Cerebellar cortex (tissue), 1 donor: ENCODE measurements around the gene MT1A.
A peak's percentile ranks its signal among the peaks of the same experiment; 100 is the strongest.

Experiments used
- DNase-seq: peaks from one replicate; pipeline ENCODE4 v3.0.0-alpha.2; 2015; ENCODE audit warnings: low spot score

MT1A gene

DNA sequence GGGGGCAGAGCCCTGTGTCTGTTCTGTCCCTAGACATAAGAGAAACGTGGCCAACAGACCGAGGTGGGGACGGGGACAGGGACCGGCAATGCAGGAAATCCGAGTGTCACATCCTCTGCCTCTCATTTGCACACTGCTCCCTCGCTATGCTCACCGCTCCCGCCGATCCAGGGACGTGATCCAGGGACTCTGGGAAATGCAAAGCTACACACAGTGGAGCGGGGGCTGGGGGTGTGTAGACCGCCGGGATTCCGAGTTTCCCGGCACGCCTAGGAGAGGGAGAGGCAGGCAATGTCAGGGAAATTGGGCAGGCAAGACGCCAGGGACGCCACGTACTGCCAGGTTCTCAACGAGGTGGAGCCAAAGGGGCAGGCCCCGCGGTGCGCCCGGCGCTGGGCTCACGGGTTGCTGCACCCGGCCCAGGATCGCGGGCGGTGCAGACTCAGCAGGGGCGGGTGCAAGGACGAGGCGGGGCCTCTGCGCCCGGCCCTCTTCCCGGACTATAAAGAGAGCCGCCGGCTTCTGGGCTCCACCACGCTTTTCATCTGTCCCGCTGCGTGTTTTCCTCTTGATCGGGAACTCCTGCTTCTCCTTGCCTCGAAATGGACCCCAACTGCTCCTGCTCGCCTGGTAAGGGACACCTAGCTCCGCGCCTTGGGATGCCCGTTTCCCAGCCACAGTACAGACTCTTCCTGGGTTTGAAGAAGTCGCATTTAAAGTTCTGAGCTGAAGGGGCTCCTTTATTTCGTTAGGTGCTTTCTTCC, 43.7 kb downstream of the MT1A start, which contains the start of gene MT1X:
Gene MT1X, plus strand, starts transcription at position 532 of the 764 bp plus-strand sequence. Its CDS starts 71 bp downstream, at position 603.
- DNase-seq = peak; percentile 94

DNA sequence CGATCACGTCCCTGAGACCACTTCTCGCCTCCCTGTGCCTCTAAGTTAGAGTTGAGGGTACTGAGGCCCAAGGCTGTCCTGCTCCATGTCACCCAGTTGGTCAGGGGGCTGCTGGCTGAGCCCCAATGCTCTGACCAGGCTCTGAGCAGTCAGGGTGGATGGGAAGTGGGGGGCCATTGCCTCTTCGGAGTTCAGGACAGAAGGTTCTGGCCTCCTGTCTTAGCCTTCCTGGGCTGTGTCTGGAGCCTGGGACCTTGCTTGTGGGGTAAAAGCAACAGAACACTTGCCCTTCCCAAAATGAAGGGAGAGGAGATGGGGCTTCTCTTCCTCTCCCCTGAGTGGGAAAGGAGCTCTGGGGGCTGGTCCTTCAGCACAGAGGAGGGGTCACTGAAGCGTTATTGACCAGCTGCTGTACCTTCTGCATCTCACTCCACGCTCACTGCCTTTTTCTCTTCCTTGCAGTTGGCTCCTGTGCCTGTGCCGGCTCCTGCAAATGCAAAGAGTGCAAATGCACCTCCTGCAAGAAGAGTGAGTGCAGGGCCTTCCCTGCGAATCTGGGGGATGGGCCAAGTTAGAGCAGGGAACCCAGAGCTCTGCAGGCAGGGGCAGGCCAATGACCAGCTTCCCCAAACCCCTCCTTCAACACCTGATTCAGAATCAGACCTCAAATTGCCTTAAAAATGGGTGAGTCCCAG, 44.4 kb downstream of the MT1A start:
- peak; percentile 59 for DNase-seq

DNA sequence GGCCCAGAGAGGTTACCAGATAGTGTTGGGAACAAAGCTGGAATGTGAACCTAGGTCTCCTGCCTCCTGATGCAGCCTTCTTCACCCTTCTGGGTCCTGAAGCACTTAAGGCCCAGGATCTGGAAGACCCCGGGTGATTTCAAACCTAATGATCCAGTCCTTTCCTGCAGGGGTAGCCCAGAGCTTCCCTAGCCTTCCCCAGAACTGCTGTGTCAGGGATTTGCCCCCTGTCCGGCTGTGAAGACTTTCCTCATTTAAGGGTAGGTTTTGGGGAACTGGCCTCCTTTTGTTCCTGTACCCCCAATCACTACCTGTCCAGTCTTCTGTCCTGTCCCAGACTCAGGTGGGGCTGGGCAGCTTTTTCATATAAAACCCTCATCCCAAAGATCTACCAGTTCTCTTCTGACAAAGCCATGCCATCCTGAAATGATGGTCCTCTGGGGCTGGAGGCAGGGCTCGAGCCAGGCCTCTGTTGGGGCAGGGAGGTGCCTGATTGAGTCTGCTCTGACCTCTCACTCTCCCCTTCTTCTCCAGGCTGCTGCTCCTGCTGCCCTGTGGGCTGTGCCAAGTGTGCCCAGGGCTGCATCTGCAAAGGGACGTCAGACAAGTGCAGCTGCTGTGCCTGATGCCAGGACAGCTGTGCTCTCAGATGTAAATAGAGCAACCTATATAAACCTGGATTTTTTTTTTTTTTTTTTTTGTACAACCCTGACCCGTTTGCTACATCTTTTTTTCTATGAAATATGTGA, 45.1 kb downstream of the MT1A start:
- DNase-seq = peak; percentile 16

DNA sequence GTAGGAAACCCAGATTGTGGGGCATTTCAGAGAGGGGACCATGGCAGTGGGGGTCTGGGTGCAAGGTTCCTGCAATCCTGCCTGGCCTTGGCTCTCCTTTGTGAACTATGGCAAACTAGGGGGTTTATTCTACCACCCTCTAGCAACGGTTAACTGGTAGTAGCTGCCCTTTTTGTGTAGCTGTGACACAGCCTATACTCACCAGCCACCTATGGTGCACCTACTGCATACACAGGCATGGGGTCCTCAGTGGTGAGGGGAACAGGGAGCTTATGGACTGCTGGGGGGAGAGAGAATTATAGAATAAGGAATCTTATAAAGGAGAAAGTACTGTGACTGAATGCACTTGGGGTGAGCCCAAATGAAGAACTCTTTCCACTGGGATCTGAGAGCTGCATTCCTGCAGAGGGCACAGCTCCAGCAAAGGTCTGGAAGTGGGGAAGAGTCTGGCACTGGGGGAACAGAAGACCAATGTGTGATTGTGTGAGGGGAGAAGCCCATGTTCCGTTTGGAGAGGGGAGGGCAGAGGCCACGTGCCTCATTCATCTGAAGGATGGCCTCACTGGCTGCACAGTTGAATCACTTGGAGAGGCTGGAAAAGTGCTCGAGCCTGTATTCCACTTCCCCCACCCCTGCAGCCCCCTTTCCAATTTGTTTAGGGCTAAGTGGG, 45.9 kb downstream of the MT1A start:
- peak; percentile 14 for DNase-seq

DNA sequence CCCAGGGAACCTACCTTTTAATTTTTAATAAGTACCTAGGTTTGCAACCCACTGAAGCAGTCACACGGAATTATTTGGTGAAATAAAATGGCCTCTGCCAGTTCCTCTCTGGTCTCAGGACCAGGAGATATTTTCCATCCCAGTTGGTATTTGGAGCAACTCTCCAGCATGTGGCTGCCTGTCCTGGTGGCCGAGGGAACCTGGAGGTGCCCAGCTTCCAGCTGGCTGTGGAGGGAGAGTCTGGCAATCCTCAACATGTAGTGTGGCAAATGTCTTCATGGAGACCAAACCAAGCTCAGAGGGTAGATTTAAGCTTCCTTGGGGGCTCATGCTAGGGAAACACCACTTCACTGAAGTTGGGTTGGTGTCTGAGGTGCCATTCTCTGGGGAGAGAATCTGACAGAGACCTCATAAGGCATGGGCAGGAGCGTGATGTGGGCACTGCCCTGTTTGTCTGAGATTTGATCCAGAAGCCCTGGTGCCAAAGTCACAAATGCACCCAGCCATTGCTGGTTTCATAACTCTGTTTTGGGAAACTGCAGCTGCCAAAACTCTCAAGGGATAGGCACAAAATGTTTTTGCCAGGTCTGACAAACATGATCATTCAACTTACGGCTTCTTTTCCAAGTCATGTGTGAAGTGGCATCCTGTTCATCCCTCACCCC, 46.6 kb downstream of the MT1A start:
- peak; percentile 72 for DNase-seq

DNA sequence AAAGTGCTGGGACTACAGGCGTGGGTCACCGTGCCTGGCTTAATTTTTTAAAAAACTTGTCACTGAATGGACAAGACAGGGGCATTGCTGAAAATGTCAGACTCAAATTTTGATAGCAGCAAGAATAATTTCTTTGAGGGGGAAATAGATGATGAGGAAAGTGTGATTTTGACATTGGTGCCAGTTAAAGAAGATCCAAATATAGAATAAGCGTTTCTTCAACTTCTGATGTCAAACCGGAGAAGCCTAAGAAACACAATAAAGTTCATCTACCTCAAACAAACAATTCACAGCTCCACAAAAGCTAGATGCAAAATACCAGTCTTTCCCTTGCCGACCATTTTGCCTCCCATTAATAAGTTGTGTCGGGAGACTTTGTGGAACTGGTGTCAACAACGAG, 48.3 kb downstream of the MT1A start:
- no peak for DNase-seq

DNA sequence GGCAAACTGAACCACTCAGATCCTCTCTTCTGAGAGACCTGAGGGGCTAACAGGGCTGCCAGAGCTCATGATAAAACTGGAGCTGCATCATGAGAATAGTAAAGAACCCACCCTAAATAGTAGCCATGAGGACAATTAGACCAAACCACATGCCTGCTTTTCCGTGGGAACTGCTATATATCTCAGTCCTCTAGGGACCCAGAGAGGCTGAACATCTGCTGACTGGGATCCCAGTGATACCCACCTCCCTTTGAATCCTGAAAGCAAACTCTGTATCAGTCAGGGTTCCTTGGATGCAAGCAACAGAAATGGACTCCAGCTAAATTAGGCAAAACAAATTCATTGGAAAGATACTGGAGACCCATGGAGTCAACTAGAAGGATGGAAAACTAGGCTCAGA, 50.3 kb downstream of the MT1A start:
- DNase-seq = no peak

DNA sequence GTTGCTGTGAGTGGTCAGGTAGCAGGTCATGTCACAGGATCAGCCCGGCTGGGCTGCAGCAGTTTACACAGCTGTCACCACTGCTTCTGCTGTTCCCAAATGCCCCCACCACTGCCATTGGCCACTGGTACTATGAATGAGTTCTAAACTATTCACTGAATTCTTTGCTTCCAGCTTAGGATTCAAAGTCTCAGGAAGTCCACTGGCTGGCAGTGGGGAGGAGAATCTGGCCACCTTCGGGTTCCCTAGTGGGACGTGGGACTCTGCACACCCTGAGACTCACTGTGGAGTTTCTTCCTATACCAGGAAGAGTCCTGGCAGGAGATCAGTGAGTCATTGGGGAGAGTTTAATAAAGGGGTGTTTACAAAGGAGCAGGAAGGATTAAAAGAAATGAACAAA, 50.7 kb downstream of the MT1A start:
- no peak for DNase-seq
